PFSK-1 (cell line): ENCODE measurements around the gene CACNA2D4.

Experiments
- FOXP2 ChIP-seq: optimal IDR thresholded peaks from 2 replicates; pipeline ENCODE3; 2011; ENCODE audit warnings: borderline replicate concordance, control low read depth, inconsistent platforms; ENCODE audit not compliant: insufficient read depth; ENCODE audit errors: extremely low read length, extremely low read depth
- POLR2AphosphoS5 ChIP-seq: IDR thresholded peaks from 2 replicates; pipeline ENCODE4 v1.6.1; 2012; ENCODE audit warnings: low read depth, mild to moderate bottlenecking, control low read depth, low read length, moderate library complexity
- SIN3A ChIP-seq: IDR thresholded peaks from 2 replicates; pipeline ENCODE4 v1.6.1; 2012; ENCODE audit warnings: mild to moderate bottlenecking, low read length, moderate library complexity, borderline replicate concordance; ENCODE audit not compliant: insufficient read depth
- TAF1 ChIP-seq: IDR thresholded peaks from 2 replicates; pipeline ENCODE4 v1.6.1; 2012; ENCODE audit warnings: low read length, control low read depth, borderline replicate concordance; ENCODE audit not compliant: insufficient read depth
- TF ChIP-seq, protein P1 (sequence below), 2 experiments: IDR thresholded peaks; 2 replicates each; pipeline versions ENCODE4 v1.6.1 to v1.8.0; 2011 to 2012; ENCODE audit warnings: low read depth in 2 of 2, low read length in 2 of 2, control low read depth in 1 of 2, inconsistent platforms in 1 of 2, mild to moderate bottlenecking in 1 of 2, moderate library complexity in 1 of 2; ENCODE audit not compliant: insufficient read depth in 1 of 2

The CACNA2D4 gene

DNA sequence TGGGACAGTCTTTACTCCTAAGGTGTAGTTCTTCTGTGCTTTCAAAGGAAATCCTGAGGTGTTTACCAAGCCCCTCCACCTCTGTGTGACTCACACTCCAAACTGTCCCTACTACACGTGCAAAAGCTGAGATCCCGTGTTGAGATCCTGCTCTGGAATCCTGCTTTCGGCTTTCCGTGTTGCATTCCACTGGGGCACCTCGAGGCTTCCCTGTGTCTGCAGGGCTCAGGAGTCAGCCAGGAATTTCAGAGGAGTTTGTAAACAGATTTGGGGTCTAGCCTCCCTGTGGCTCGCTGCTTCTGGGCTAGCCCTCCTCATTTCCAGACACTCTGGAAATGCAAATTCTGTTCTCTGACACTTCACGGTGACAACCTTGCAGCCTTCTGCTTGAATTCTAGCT lies 48.4 kb downstream of the CACNA2D4 start:
- TF ChIP-seq FOXP2 (no peak), POLR2AphosphoS5 (no peak), SIN3A (no peak), TAF1 (no peak)
- TF ChIP-seq, protein P1, sequence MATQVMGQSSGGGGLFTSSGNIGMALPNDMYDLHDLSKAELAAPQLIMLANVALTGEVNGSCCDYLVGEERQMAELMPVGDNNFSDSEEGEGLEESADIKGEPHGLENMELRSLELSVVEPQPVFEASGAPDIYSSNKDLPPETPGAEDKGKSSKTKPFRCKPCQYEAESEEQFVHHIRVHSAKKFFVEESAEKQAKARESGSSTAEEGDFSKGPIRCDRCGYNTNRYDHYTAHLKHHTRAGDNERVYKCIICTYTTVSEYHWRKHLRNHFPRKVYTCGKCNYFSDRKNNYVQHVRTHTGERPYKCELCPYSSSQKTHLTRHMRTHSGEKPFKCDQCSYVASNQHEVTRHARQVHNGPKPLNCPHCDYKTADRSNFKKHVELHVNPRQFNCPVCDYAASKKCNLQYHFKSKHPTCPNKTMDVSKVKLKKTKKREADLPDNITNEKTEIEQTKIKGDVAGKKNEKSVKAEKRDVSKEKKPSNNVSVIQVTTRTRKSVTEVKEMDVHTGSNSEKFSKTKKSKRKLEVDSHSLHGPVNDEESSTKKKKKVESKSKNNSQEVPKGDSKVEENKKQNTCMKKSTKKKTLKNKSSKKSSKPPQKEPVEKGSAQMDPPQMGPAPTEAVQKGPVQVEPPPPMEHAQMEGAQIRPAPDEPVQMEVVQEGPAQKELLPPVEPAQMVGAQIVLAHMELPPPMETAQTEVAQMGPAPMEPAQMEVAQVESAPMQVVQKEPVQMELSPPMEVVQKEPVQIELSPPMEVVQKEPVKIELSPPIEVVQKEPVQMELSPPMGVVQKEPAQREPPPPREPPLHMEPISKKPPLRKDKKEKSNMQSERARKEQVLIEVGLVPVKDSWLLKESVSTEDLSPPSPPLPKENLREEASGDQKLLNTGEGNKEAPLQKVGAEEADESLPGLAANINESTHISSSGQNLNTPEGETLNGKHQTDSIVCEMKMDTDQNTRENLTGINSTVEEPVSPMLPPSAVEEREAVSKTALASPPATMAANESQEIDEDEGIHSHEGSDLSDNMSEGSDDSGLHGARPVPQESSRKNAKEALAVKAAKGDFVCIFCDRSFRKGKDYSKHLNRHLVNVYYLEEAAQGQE (IDR thresholded peaks at IDR 0.05; ENCODE audit: insufficient read depth in 1 of 2, low read depth in 2 of 2, low read length in 2 of 2) = no peak

- TF ChIP-seq, protein P1 (IDR thresholded peaks at IDR 0.05; ENCODE audit: insufficient read depth in 1 of 2, low read depth in 2 of 2, low read length in 2 of 2) = no peak
- TF ChIP-seq POLR2AphosphoS5 (no peak), SIN3A (no peak)
These were observed 49.3 kb downstream of the CACNA2D4 start for GRCh38 chr12:1869145-1869544.

GRCh38 chr12:1865284-1865866 lies 53.1 kb downstream of the CACNA2D4 start:
- TF ChIP-seq, protein P1 (IDR thresholded peaks at IDR 0.05; ENCODE audit: insufficient read depth in 1 of 2, low read depth in 2 of 2, low read length in 2 of 2) = no peak
- TF ChIP-seq FOXP2 = no peak
- TF ChIP-seq TAF1 = no peak
- TF ChIP-seq POLR2AphosphoS5 = no peak
- TF ChIP-seq SIN3A = no peak

- TF ChIP-seq, protein P1 (IDR thresholded peaks at IDR 0.05; ENCODE audit: insufficient read depth in 1 of 2, low read depth in 2 of 2, low read length in 2 of 2) = no peak
- no peak for TF ChIP-seq SIN3A
- TF ChIP-seq FOXP2 = no peak
- no peak for TF ChIP-seq POLR2AphosphoS5
- TF ChIP-seq TAF1 = no peak
These were observed 53.6 kb downstream of the CACNA2D4 start for GRCh38 chr12:1864867-1865266.

- TF ChIP-seq POLR2AphosphoS5 = no peak
- no peak for TF ChIP-seq TAF1
- TF ChIP-seq, protein P1 (IDR thresholded peaks at IDR 0.05; ENCODE audit: insufficient read depth in 1 of 2, low read depth in 2 of 2, low read length in 2 of 2) = no peak
- no peak for TF ChIP-seq FOXP2
- no peak for TF ChIP-seq SIN3A
These were observed 54.0 kb downstream of the CACNA2D4 start for GRCh38 chr12:1864456-1864855.
